GM12801 (cell line): Measurements from ENCODE around the gene TAB3.

Source experiments
- TF ChIP-seq, protein P1 (sequence below): IDR thresholded peaks from one replicate; pipeline ENCODE4 v1.5.1; 2011; ENCODE audit warnings: control low read depth; ENCODE audit not compliant: insufficient read length; ENCODE audit errors: extremely low read depth

The TAB3 gene

DNA sequence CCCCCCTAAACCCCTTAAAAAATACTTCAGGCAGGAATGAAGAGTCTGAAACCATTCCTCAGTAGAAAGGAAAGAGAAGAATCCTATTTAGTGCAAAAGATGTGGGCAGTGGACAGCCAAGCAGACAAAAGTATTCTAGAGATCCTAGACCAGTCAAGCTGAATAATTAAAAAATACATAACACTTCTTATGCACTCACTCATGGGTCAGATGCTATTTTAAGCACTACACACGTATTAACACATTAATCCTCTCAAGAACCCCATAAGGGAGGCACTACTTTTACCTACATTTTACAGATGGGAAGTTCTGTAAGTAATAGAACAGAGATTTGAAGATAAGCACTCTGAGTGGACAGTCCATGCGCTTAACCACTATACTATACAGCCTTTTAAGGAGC lies 5.9 kb downstream of the TAB3 start:
- TF ChIP-seq, protein P1, sequence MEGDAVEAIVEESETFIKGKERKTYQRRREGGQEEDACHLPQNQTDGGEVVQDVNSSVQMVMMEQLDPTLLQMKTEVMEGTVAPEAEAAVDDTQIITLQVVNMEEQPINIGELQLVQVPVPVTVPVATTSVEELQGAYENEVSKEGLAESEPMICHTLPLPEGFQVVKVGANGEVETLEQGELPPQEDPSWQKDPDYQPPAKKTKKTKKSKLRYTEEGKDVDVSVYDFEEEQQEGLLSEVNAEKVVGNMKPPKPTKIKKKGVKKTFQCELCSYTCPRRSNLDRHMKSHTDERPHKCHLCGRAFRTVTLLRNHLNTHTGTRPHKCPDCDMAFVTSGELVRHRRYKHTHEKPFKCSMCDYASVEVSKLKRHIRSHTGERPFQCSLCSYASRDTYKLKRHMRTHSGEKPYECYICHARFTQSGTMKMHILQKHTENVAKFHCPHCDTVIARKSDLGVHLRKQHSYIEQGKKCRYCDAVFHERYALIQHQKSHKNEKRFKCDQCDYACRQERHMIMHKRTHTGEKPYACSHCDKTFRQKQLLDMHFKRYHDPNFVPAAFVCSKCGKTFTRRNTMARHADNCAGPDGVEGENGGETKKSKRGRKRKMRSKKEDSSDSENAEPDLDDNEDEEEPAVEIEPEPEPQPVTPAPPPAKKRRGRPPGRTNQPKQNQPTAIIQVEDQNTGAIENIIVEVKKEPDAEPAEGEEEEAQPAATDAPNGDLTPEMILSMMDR: no peak

GRCh38 chrX:30881797-30882196 lies 7.3 kb downstream of the TAB3 start:
- TF ChIP-seq, protein P1: no peak

DNA sequence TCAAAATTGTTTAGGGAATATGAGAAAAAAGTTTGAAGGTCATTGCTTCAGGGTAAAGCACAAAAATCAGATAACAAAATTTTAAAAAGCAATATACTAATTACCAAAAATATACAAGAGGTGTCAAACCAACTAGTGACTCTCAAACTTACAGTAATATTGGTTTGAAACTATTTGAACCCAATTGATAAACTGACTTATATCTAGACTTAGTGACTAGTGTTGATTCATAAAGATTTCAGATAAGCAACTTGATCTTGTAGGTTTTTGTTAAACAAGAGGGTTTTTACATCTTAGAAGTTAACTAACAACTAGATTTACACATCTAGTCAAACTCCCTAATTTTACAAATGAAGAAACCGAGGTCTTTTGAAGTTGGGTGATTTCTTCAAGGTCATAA lies 7.7 kb downstream of the TAB3 start:
- TF ChIP-seq, protein P1: no peak

DNA sequence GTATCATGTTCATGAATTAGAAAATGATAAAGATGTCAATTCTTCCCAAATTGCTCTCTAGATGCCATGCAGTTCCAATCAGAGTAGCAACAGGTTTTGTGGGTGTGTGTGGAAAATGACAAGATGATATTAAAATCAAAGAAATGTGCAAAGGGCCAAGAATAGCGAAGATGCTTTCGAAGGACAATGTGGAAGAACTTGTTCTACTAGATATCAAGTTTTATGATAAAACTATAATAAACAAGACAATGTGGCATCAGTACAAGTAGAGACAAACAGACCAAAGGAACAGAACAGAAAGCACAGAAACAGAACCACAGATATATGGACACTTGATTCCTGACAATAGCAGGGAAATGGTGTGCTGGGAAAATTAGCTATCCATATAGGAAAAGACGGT lies 9.0 kb downstream of the TAB3 start:
- TF ChIP-seq, protein P1: no peak

GRCh38 chrX:30876367-30876766 lies 12.7 kb downstream of the TAB3 start:
- TF ChIP-seq, protein P1: no peak

GRCh38 chrX:30875957-30876356 lies 13.1 kb downstream of the TAB3 start:
- TF ChIP-seq, protein P1: no peak

GRCh38 chrX:30874851-30875250 lies 14.2 kb downstream of the TAB3 start:
- TF ChIP-seq, protein P1: no peak

DNA sequence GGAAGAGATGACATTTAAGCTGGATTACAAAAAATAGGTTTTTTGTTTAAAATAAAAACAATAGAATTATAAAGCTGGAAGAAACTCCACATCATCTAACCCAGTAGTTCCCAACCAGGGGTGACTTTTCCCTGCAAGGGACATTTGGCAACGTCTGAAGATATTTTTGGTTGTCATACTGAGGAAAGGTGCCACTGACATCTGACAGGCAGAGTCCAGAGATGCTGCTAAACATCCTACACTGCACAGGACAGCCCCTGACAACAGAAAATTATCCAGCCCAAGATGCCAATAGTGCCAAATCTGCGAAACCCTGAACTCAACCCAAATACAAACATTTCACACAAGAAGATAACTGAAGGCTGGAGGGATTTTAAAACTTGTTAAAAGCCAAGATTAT lies 18.5 kb downstream of the TAB3 start:
- TF ChIP-seq, protein P1: no peak
